ENCODE results near the gene PANK4.
"Not testable (repeated sequence)": the region's sequence is repeated elsewhere in the genome, so short reads cannot be mapped to it uniquely, and the experiment has no call there.

PANK4 gene

GRCh38 chr1:2460203-2460602 lies 66.2 kb downstream of the PANK4 start:
- no peak for DNase-seq

- no peak for DNase-seq
Observed at GRCh38 chr1:2459757-2460156, 66.6 kb downstream of the PANK4 start.

GRCh38 chr1:2459102-2459753 lies 67.2 kb downstream of the PANK4 start:
- not testable (repeated sequence) for DNase-seq

- DNase-seq = no peak
Observed at GRCh38 chr1:2458687-2459086, 67.7 kb downstream of the PANK4 start.

Measured in right kidney (tissue), 1 donor.